GM18508 (cell line): ENCODE data around the gene TFF3.

Experiments used
- ATAC-seq: cut with Tn5 transposase; IDR thresholded peaks from one replicate; pipeline ENCODE4 v1.9.1; 2021; ENCODE audit warnings: moderate number of reproducible peaks; ENCODE audit not compliant: insufficient read depth, unreplicated experiment

Gene TFF3

DNA sequence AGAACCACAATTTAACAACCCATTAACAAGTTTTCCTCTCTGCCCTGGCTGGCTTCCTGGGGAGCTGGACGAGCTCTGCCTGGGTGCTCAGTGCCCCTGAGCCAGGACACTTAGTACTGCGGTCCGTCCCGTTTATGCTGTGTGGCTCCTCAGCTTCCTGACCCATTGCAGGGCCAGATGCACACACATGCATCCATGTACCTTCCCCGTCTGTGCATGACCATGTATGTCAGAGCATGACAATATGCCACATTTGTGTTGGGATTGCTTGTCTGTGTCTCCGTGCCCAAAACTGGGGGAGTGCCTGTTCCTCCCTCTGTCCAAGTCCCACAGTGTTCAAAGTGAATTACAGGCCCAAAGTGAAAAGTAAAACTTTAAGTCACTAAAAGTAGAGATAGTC, 9.7 kb upstream of the TFF3 start:
- ATAC-seq = no peak

- ATAC-seq = no peak
Observed at GRCh38 chr21:42321845-42322244, 6.6 kb upstream of the TFF3 start.

DNA sequence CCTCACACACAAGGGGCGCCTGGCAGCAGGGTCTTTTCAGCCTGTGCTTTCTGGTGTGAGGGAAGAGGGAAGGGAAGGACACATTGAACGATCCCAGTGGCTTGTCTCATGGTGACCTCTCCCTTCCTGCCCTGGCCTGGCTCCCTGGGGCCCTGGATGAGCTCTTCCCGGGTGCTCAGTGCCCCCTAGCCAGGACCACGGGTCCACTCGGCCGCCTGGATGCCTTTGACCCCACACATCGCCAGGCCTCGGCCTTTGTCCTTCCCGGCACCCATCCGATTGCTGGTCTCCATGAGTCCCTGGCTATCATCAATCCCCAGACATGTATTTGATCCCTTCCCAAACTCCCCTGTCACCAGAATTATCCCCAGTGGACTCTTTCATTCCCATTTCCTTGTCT, 6.0 kb upstream of the TFF3 start:
- ATAC-seq = no peak

GRCh38 chr21:42320791-42321190, 5.6 kb upstream of the TFF3 start:
- no peak for ATAC-seq

GRCh38 chr21:42319851-42320572, 4.8 kb upstream of the TFF3 start:
- no peak for ATAC-seq

- no peak for ATAC-seq
Observed at GRCh38 chr21:42319376-42319775, 4.2 kb upstream of the TFF3 start.

GRCh38 chr21:42317826-42318746, 2.9 kb upstream of the TFF3 start:
- no peak for ATAC-seq

GRCh38 chr21:42317341-42317741, 2.1 kb upstream of the TFF3 start:
- no peak for ATAC-seq

DNA sequence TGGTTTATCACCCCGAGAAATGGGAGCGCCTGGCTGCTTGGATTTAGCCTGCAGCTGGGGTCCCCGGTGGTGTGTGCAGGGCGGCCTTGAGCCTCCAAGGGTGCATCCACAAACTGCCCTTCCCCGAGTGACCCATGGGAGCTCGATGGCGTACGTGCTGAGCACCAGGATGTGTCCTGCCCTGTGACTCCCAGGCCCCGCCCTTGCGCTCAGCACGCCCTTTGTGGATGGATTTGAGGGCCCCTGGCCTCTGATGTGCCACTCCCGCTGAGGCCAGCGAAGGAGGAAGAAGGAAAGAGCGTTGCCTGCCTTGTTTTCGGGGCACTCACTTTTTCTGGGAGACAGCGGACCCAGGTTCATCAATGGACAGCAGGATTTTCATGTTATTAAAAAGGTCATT, 1.7 kb upstream of the TFF3 start:
- ATAC-seq = no peak

DNA sequence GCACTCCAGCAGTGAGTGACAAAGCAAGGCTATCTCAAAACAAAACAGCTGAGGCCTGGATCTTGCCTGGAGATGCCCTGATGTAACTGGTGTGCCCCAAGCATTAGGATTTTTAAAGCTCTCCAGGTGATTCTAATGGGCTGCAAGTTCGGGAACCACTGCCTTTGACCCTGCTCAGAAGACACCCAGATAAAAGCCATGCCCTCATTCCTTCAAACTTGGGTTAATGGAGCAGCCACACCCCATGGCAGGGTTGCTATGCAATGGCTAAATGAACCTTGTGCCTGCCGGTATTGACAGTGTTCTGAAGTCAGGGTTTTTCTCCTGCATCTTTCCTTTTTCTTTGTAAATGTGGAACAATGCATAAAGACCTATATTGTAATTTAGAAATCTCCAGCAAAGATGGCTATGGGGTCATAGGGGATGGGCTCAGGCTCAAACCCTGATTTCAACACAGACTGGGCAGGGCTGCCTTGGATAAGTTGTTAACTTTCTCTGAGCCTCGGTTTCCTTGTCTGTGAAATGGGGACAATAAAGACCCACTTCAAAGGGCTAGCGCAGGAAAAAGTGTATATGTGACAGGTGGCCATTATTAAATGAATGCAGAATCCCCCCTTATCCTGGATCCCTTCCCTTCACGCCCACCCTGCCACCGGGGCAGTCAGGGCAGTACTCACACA, 453 bp downstream of the TFF3 start:
- no peak for ATAC-seq

DNA sequence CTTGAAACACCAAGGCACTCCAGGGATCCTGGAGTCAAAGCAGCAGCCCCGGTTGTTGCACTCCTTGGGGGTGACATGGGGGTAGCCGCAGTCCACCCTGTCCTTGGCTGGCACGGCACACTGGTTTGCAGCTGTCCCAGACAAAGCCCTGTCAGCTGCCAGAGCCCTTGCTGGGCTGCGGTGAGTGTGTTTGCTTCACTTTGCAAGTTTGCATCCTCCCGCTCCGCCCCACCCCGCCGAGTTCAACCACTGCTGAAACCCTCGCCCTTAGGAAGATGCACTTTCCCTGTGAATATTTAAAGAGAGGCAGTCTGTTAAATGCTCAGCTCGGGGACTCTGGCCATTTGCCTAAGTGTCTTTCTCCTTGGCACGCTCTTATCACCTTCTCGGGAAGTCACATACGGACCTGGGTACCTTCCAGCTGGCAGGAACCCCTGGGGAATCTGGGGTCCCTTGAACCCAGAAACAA, 1.7 kb downstream of the TFF3 start:
- no peak for ATAC-seq

GRCh38 chr21:42312626-42313104, 2.5 kb downstream of the TFF3 start:
- ATAC-seq = no peak

DNA sequence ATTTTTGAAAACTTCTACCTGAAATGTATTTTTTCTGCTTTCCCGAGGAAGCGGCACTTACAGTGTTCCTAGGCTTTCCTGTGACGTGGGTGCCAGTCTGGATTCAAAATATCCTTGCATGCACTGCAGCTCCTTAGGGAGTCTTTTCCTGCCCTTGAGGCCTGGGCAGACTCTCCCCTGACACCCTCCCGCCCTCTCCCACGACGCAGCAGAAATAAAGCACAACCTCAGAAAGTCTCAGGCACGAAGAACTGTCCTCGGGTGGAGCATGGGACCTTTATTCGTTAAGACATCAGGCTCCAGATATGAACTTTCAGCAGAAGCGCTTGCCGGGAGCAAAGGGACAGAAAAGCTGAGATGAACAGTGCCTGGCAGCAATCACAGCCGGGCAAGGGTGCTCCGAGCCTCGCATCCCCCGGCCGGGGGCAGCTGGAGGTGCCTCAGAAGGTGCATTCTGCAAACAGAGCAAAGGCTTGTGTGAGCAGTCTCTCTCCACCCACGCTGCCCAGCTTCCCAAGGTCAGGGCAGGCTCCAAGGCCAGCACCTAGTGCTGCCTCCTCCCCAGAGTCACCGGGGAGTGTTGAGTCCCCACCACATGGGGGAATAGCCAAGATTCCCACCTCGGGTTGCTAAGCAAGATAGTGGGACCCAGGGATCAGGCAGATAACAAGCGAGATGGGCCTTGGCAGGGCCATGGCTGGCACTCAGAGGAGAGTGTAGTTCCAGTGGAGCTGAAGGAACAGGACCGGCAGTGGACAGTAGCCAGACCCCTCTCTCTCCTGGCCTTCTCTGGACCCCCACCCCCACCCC, 3.2 kb downstream of the TFF3 start:
- ATAC-seq = no peak

DNA sequence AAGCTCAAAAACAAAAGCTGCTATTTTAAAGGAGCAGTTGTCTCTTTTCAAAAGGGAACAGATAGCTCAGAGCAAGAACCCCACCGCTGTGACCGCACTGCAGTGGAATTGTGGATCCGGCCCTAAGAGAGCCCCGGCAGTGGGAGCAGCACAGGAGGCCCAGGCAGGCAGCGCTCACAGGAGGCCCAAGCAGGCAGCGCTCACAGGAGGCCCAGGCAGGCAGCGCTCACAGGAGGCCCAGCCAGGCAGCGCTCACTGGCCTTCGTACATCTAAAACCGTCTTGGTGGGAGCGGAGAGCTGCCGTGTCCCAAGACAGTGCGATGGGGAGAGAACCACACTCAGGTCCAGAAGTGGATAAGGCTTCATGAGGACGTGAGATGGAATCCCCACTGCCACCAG, 4.0 kb downstream of the TFF3 start:
- no peak for ATAC-seq

DNA sequence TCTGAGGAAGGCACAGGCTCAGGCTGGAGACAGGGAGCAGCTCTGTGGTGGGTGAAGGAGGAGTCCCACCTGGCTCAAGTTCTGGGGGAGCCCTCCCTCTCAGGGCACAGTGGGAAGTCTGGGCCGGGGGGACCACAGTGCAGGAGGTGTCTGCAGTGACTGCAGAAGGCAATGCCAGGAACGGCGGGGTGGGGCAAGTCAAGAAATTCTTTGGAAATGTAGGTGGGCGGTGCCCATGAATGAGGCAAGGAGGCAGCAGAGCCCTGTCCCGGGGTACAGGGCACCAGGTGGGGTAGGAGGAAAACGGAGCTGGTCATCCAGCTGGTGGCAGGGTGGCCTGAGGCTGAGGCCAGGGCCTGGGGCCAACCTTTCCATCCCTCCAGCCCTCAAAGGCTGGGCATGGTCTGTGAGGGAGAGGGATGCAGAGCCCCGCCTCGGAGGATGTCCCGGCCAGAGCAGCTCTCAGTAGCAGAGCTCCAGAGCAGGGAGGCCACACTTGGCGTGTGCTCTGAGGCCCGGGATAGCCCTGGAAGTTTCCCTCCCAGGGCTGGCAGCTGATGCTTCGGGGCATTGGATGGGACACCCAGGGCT, 4.7 kb downstream of the TFF3 start:
- no peak for ATAC-seq

DNA sequence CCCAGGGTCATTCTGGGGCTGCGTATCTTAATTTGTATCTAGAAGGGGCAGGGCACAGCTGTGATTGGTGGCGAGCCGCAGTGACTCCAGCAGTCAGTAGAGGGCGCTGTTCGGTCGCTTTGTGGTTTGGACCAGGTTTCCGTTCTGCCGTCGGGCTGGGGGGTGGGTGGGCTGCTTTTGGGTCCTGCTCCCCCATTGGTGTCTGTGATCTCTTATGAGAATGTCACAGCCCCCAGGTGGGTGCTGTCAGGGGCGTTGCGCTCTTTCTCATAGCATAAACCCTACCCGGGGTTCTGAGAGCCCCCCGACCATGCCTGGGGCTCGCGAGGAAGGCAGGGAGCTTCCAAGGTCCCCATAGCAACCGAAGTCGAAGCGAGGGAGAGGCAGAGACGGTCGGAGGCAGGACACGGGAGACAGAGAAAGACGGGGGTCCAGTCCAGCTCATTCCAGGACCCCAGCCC, 5.4 kb downstream of the TFF3 start:
- ATAC-seq = no peak

- ATAC-seq = no peak
Observed at GRCh38 chr21:42308914-42309752, 6.1 kb downstream of the TFF3 start.

DNA sequence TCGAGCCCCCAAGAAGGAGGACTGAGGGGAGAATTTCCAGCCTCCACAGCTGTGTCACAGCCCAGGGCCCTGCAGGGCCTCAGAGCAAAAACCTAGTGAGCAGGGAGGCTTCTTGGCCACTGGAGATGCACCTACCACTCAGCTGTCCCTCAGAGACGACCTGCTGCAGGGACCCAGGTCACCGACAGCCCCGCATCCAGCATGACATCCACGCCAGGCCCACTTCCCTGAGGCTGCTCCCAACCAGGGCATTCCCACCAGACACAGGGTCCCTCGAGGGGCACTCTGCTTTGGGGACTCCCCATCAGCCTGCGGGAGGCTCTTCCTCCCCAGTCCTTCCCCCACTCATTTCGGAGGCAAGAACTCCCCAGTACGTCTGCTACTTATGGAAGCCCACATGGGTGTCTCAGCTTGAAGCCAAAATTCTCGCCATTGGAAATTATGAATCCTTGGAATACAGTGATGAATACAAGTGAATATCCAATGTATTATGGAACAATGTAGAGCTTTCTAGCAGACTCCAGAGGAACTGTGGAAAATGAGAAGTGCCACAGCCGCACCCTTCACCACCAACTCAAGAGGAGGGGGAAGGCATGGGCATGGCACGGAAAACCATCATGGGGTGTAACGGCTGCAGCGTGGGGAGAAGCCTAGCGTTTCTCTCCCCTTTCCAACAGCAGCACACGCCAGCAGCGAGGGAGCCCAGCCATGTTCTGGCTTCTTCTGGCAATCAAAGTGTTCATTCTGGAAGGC, 6.9 kb downstream of the TFF3 start:
- ATAC-seq = no peak
